ENCODE results near the gene PPM1H. TPM values are rescaled to one million over a fixed set of nuclear protein-coding genes. Genes with fewer than 3 reads are reported as not detected.

The PPM1H gene
- total RNA-seq, 1 experiment from 2014 or later, result 58.4 TPM

DNA sequence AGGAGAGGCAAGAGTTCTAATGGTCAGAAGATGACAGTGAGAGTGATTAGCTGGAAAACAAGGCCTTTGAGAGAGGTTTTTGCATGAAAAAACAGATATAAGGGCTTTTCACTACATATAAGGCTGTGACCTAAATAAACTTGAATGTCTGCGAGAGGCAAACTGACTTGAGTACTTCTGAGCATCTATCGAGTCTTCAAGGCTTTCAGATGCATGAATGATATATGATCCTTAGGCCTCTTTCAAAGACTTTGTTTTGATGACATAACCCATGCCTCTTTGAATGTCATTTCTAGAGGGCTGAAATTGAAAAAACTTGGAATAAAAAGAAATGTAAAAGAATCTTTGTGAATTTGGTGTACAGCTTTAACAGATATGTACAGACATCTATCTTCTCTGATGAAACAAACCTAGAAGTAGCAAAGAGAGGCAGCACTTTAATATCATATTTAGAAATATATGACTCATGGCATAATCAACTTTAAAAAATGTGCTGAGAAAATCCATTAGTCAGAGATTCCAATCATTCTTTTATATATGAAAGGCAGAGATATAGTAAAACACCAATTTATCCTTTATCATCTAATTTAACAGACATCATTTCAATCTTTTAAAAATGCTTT, 72.6 kb downstream of the PPM1H start:
- no peak for DNase-seq (ENCODE audit: low read depth, low spot score)
- in situ Hi-C loops (cut with HindIII; ENCODE audit: low pct_unique_long_range_greater_than_20kb, low sequenced_read_pairs), result no loop called here

GRCh38 chr12:62861586-62861985, 73.4 kb downstream of the PPM1H start:
- DNase-seq (ENCODE audit: low read depth, low spot score), result no peak
- in situ Hi-C loops (cut with HindIII; ENCODE audit: low pct_unique_long_range_greater_than_20kb, low sequenced_read_pairs), result no loop called here

DNA sequence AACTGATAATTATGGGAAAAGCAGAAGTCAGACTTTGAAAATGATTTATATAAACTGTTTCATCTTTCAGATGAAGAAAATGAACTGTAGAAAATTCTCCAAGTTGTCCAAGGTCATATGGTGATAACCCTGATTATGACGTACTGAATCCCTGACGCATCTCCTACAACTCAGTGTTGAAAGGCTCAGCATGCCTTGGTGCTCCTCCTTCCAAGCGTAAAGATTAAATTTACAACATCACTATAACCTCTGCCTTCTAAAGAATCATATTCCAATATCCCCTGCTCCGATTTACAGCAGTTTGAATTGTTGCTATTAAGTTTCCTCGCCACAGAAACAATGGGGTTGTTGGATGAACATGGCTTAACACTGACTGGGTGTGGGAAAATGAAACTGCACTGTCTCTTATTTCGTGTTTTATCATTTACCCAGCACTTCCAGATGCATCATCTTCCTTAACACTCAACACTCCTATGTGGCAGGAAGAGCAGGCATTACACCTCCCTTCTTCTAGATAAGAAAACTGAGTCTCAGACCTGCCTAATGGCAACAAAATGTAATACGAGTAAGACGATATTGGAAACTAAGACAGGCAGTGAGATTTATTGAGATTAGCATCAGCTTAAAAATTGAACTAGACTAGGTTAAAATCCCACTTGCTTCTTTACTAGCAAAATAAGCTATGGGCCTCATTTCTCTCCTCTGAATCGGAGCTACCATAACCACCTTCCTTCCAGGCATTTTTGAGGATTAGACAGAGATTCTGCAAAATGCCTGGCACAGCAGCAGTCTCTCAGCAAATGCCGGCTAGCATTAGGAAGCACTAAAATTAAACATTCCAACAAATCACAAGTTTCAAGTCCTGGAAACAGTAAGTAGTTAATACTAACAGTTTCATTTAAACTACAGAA, 74.2 kb downstream of the PPM1H start:
- in situ Hi-C loops (cut with HindIII; ENCODE audit: low pct_unique_long_range_greater_than_20kb, low sequenced_read_pairs), result no loop called here
- DNase-seq (ENCODE audit: low read depth, low spot score), result no peak

DNA sequence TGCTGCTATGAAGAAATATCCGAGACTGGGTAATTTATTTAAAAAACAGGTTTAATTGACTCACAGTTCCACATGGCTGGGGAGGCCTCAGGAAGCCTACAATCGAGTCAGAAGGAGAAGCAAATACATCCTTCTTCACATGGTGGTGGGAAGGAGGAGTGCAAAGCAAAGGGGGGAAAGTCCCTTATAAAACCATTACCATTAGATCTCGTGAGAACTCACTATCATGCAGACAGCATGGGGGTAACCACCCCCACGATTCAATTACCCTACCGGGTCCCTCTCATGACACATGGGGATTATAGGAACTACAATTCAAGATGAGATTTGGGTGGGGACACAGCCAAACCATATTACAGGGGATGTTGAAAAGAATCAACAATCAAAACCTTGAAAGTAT, 74.9 kb downstream of the PPM1H start:
- no peak for DNase-seq (ENCODE audit: low read depth, low spot score)

GRCh38 chr12:62859321-62859737, 75.6 kb downstream of the PPM1H start:
- in situ Hi-C loops (cut with HindIII; ENCODE audit: low pct_unique_long_range_greater_than_20kb, low sequenced_read_pairs), result no loop called here
- no peak for DNase-seq (ENCODE audit: low read depth, low spot score)

More for the DNA sequence above, 74.9 kb downstream of the PPM1H start:
- in situ Hi-C loops (cut with HindIII; ENCODE audit: low pct_unique_long_range_greater_than_20kb, low sequenced_read_pairs), result no loop called here

GRCh38 chr12:62856454-62856853, 78.5 kb downstream of the PPM1H start:
- no peak for DNase-seq (ENCODE audit: low read depth, low spot score)
- in situ Hi-C loops (cut with HindIII; ENCODE audit: low pct_unique_long_range_greater_than_20kb, low sequenced_read_pairs), result no loop called here

DNA sequence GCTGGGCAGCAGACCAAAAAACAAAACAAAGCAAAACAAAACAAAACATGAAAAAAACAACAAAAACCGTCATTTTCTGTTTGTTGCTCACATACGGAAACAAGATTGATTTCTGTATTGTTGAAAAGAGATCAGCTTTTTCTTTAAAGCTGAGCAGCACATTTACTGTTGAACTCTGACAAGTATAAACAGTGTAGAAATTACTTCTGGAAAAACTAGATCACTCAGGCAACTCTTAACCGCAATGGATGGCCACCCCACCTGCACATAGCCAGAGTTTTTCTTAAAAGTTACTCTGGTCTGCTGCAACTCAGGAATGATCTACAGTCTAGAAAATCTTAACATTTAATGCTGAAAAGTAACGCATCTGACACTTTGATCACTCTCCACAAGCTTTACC, 80.9 kb downstream of the PPM1H start:
- in situ Hi-C loops (cut with HindIII; ENCODE audit: low pct_unique_long_range_greater_than_20kb, low sequenced_read_pairs), result no loop called here

DNA sequence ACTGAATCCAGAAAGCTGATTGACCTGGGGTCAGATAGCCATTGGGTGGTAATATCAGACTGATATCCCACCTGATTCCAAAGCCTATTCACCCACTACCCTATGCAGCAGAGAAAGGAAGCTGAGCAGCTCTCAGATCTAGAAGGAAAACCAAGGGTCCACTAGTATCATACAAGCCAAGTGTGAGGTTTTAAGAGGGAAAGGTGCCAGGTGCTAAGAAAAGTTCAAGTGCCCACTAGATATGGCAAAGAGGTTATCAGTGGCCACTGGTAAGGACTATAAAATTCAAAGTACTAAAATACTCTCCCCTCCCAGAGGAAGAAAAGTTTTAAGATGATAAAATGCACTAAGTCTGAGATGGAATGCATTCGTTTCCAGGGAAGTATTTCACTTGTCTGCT, 85.6 kb downstream of the PPM1H start:
- in situ Hi-C loops (cut with HindIII; ENCODE audit: low pct_unique_long_range_greater_than_20kb, low sequenced_read_pairs), result no loop called here
- no peak for DNase-seq (ENCODE audit: low read depth, low spot score)

More for the DNA sequence above, 80.9 kb downstream of the PPM1H start:
- DNase-seq (ENCODE audit: low read depth, low spot score), result no peak

GRCh38 chr12:62848418-62848817, 86.5 kb downstream of the PPM1H start:
- in situ Hi-C loops (cut with HindIII; ENCODE audit: low pct_unique_long_range_greater_than_20kb, low sequenced_read_pairs), result no loop called here
- no peak for DNase-seq (ENCODE audit: low read depth, low spot score)

- in situ Hi-C loops (cut with HindIII; ENCODE audit: low pct_unique_long_range_greater_than_20kb, low sequenced_read_pairs), result no loop called here
- DNase-seq (ENCODE audit: low read depth, low spot score), result no peak
Observed at GRCh38 chr12:62847709-62848108, 87.2 kb downstream of the PPM1H start.

DNA sequence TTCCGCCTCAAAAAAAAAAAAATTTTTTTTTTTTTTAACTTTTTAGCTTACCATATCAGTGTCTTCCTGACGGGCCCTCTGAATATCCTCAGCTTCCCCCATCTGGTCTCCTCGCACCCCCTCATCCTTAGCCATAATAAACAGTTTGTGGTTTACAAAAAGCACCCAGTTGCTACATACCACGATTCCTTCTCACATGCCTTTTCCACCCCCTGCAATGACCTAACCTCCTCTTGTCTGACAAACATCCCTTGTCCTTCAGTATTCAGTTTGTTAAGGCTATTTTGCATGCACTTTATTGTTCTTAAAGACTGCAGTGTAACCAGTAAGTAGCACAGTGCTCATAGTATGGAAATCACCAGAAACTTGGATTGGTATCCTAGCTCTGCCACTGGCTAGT, 88.5 kb downstream of the PPM1H start:
- in situ Hi-C loops (cut with HindIII; ENCODE audit: low pct_unique_long_range_greater_than_20kb, low sequenced_read_pairs), result no loop called here
- DNase-seq (ENCODE audit: low read depth, low spot score), result no peak

DNA sequence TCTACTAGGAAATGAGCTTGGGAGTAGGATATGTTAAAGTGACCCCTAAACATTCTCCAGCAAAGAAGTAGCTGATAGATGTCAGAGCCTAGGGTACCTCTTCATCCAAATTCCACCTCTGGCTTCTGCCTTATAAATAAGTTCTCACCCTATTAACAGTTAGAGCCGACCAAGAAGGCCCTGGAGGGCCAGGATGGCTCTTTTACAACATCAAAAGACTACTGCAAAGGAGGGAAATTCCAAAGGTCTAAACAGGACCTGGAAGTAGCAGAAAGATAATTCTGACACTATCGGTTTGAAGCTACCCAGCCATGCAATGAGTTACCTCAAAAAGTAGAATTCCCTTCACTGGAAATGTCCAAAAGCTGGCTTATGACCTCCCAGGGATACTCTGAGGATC, 90.0 kb downstream of the PPM1H start:
- in situ Hi-C loops (cut with HindIII; ENCODE audit: low pct_unique_long_range_greater_than_20kb, low sequenced_read_pairs), result no loop called here
- DNase-seq (ENCODE audit: low read depth, low spot score), result no peak

DNA sequence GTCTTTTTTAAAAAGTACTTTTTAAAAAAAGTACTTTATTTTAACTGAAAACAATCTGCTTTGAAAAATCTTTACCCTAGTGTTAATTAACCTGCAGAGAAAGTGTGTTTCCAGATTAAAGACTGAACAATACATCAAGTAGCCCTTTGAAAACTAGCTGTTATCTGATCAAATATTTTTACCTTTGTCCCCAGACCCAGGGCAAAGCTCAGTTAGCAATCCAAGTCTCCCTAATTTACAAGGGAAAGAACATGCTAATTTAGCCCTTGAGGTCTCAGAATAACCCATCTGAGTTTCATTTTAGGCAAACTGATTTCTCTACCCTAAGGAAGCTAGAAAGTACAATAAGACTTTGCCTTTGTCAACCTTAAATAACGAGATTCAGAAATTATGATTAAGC, 91.2 kb downstream of the PPM1H start:
- DNase-seq (ENCODE audit: low read depth, low spot score), result no peak
- in situ Hi-C loops (cut with HindIII; ENCODE audit: low pct_unique_long_range_greater_than_20kb, low sequenced_read_pairs), result no loop called here

DNA sequence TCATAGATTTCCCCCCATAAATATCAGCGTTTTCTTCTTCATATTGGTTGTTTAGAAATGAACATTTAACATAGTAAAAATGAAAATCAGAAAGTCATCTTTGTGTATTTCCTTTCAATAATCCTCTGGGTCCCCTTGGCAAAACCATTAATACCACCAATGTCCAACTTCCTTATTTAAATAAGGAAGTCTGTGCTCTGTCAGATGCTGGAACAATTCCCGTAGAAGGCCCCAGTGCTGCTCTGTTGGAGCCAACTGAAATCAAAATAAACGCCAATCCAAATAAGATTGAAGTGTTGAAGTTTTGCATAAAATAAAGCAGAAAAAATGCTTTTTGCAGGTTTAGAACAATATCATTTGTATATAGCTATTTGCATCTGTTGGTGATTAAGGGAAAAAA, 93.1 kb downstream of the PPM1H start:
- in situ Hi-C loops (cut with HindIII; ENCODE audit: low pct_unique_long_range_greater_than_20kb, low sequenced_read_pairs), result no loop called here
- DNase-seq (ENCODE audit: low read depth, low spot score), result no peak

DNA sequence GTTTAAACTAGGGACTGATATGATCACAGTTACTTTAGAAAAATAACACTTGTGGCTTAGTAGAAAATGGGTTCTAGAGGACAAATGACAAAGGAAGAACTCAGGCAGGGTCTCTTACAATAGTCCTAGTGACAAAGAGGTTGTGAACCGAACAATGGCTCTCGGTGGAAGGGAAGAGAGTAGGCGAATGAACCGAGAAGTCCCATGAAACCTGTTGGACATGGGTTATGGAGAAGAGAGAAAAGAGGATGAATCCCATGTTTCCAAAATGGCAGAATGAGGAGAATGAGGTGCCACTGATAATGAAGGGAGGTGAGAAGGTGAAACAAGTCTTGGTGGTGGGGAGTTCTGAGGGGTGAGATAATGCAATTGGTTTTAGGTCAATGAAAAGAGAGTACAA, 94.1 kb downstream of the PPM1H start:
- in situ Hi-C loops (cut with HindIII; ENCODE audit: low pct_unique_long_range_greater_than_20kb, low sequenced_read_pairs), result no loop called here
- DNase-seq (ENCODE audit: low read depth, low spot score), result no peak

DNA sequence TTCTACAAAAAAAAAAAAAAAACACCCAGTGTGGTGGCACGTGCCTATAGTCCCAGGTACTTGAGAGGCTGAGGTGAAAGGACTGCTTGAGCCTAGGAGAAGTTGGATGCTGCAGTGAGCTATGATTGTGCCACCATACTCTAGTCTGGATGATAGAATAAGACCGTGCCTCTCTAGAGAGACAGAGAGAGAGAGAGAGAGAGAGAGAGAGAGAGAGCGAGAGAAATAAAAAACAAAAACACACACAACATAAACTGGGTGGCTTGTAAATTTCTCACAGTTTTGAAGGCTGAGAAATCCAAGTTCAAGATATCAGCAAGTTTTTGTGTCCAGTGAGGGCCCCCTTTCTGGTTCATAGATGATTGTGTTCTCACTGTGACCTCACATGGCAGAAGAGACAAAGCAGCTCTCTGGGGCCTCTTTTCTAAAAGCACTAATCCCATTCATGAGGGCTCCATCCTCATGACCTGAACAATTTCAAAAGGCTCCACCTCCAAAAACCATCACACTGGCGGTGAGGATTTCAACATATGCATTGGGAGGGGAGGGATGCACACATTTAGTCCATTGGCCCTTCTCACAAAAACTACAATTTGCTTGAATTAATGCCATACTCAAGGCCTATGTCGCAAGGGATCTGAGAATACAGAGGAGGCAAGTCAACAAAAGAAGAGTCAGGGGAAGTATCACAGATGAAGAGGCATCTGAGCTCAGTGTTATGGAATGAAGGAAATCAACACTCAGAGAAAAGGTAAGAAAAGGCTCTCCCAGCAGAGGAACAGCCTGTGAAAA, 94.9 kb downstream of the PPM1H start:
- in situ Hi-C loops (cut with HindIII; ENCODE audit: low pct_unique_long_range_greater_than_20kb, low sequenced_read_pairs), result no loop called here
- DNase-seq (ENCODE audit: low read depth, low spot score), result peak; percentile 43

DNA sequence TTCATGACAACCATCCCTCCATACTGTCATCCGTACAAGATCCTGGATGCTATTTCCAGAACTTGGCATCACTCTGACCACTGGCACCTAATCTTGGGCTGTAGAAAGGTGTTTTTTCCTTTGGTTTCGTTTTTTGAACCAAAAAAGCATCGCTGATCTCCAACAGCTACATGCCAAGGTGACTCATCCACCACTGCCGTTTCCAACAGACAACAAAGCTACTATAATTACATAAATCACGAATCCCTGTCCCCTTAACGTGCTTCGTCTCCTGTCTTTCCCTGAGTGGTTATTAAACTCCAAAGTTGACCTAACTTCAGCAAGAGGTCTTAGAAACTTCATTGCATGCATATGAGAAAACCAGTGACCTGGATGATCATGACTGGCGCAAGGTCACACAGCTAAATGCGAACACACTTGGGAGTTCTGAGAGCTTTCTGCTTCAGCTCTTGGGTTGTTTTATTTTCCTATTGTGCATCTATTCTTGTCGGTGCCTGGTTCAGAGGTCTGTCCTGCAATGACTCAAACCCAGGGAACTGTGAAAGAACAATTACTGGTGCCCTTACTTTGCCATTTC, 99.9 kb downstream of the PPM1H start:
- no peak for DNase-seq (ENCODE audit: low read depth, low spot score)
- in situ Hi-C loops (cut with HindIII; ENCODE audit: low pct_unique_long_range_greater_than_20kb, low sequenced_read_pairs), result no loop called here

DNA sequence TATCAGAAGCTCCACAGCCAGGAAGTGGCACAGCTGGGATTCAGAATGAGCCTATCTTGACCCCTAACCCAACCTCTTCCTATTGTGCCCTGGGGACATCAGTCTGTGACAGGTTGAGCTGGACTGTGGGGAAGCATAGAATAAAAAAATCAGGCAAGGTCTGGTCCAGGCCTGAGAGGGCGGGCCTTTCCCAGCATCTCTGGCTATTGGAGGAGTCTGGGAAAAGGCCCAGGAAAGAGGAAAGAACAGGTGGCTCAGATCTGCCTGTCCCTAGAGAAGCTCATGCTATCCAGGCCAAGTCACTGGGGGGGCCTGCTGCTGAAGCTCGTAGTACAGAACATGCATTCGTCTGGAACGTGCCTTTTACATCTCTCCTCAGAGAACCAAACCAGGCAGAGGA, 100.5 kb downstream of the PPM1H start:
- no peak for DNase-seq (ENCODE audit: low read depth, low spot score)
- in situ Hi-C loops (cut with HindIII; ENCODE audit: low pct_unique_long_range_greater_than_20kb, low sequenced_read_pairs), result no loop called here
